Activated naive CD4-positive, alpha-beta T cell treated with anti-CD3 and anti-CD28 coated beads, Interleukin-2, amount 50 U/mL, for 72 hours (primary cell): ENCODE data around the gene LINGO1. TPM values are rescaled to one million over a fixed set of nuclear protein-coding genes. Genes with fewer than 3 reads are reported as not detected.

Experiments used
- ATAC-seq, 2 donors: fragments of 150-1000 bp; cut with Tn5 transposase; 2 replicates each; pipeline ENCODE4 v1.10.0; 2021; ENCODE audit warnings: mild to moderate bottlenecking in 2 of 2, moderate library complexity in 2 of 2
- DNase-seq, 2 donors: peaks; one replicate each; pipeline ENCODE4 v3.0.0; 2021 to 2022; ENCODE audit warnings: low spot score in 2 of 2
- H3K27ac Mint-ChIP-seq, 2 donors: one replicate each; pipeline ENCODE4 v1.8.0; 2022; ENCODE audit warnings: mild to moderate bottlenecking in 2 of 2, mixed read lengths in 2 of 2
- H3K36me3 Mint-ChIP-seq, 2 donors: one replicate each; pipeline ENCODE4 v1.8.0; 2022; ENCODE audit warnings: mixed read lengths in 2 of 2
- H3K9me3 Mint-ChIP-seq, 2 donors: one replicate each; pipeline ENCODE4 v1.8.0; 2022; ENCODE audit warnings: mixed read lengths in 2 of 2
- total RNA-seq, 2 donors: library from RNA; stranded (reverse); gene quantifications; one replicate each; pipeline ENCODE4 v1.2.3, GENCODE V29; 2022

The LINGO1 gene
- total RNA-seq, 2 donors from 2014 or later = not detected

- Mint-ChIP-seq H3K9me3 (no peaks in the 10 kb centered on the region), H3K36me3 (no peaks in the 10 kb centered on the region), H3K27ac (no peak overlapping the region)
- ATAC-seq (no peak), DNase-seq (no peak)
Measured at GRCh38 chr15:77663256-77663655, 30.5 kb upstream of the LINGO1 start.

GRCh38 chr15:77659350-77660321 is 26.9 kb upstream of the LINGO1 start:
- H3K9me3 Mint-ChIP-seq = no peaks in the 10 kb centered on the region
- peak in 1 of 2 donors; percentile 64 for ATAC-seq
- no peak overlapping the region for H3K27ac Mint-ChIP-seq
- H3K36me3 Mint-ChIP-seq = no peaks in the 10 kb centered on the region
- DNase-seq = peak in 1 of 2 donors; percentile 49

- no peaks in the 10 kb centered on the region for H3K9me3 Mint-ChIP-seq
- ATAC-seq = no peak
Measured at GRCh38 chr15:77658304-77658703, 25.6 kb upstream of the LINGO1 start.

GRCh38 chr15:77657634-77658238 is 25.0 kb upstream of the LINGO1 start:
- no peak overlapping the region for H3K27ac Mint-ChIP-seq
- ATAC-seq = no peak
- no peak for DNase-seq
- no peaks in the 10 kb centered on the region for H3K36me3 Mint-ChIP-seq
- no peaks in the 10 kb centered on the region for H3K9me3 Mint-ChIP-seq

More at GRCh38 chr15:77658304-77658703, 25.6 kb upstream of the LINGO1 start:
- no peaks in the 10 kb centered on the region for H3K36me3 Mint-ChIP-seq
- DNase-seq = no peak
- no peak overlapping the region for H3K27ac Mint-ChIP-seq

- no peak for ATAC-seq
- Mint-ChIP-seq H3K9me3 (no peaks in the 10 kb centered on the region), H3K27ac (no peak overlapping the region), H3K36me3 (no peaks in the 10 kb centered on the region)
- DNase-seq = no peak
Measured at GRCh38 chr15:77656294-77656693, 23.6 kb upstream of the LINGO1 start.

- Mint-ChIP-seq H3K27ac (no peak overlapping the region), H3K9me3 (no peaks in the 10 kb centered on the region), H3K36me3 (no peaks in the 10 kb centered on the region)
- DNase-seq (no peak), ATAC-seq (no peak)
Measured at GRCh38 chr15:77654975-77655374, 22.3 kb upstream of the LINGO1 start.

- DNase-seq (no peak), ATAC-seq (no peak)
- Mint-ChIP-seq H3K36me3 (no peaks in the 10 kb centered on the region), H3K27ac (no peak overlapping the region), H3K9me3 (no peaks in the 10 kb centered on the region)
Measured at GRCh38 chr15:77653832-77654480, 21.2 kb upstream of the LINGO1 start.

- DNase-seq (no peak), ATAC-seq (peak in 1 of 2 donors; percentile 37)
- no peaks in the 10 kb centered on the region for H3K9me3 Mint-ChIP-seq
- H3K27ac Mint-ChIP-seq = no peak overlapping the region
- H3K36me3 Mint-ChIP-seq = no peaks in the 10 kb centered on the region
Measured at GRCh38 chr15:77650265-77650664, 17.6 kb upstream of the LINGO1 start.

GRCh38 chr15:77649610-77650009 is 16.9 kb upstream of the LINGO1 start:
- no peaks in the 10 kb centered on the region for H3K9me3 Mint-ChIP-seq
- no peak for DNase-seq
- H3K36me3 Mint-ChIP-seq = no peaks in the 10 kb centered on the region
- H3K27ac Mint-ChIP-seq = no peak overlapping the region
- ATAC-seq = no peak

- H3K36me3 Mint-ChIP-seq = no peaks in the 10 kb centered on the region
- no peak for DNase-seq
- H3K9me3 Mint-ChIP-seq = no peaks in the 10 kb centered on the region
- no peak overlapping the region for H3K27ac Mint-ChIP-seq
- ATAC-seq = no peak
Measured at GRCh38 chr15:77649017-77649416, 16.3 kb upstream of the LINGO1 start.

- Mint-ChIP-seq H3K9me3 (no peaks in the 10 kb centered on the region), H3K27ac (no peak overlapping the region), H3K36me3 (no peaks in the 10 kb centered on the region)
- ATAC-seq = no peak
- no peak for DNase-seq
Measured at GRCh38 chr15:77647961-77648360, 15.2 kb upstream of the LINGO1 start.

GRCh38 chr15:77646104-77646694 is 13.5 kb upstream of the LINGO1 start:
- ATAC-seq (peak; percentile 65 to 81), DNase-seq (no peak)
- Mint-ChIP-seq H3K9me3 (no peaks in the 10 kb centered on the region), H3K36me3 (no peaks in the 10 kb centered on the region), H3K27ac (no peak overlapping the region)

- no peak for ATAC-seq
- Mint-ChIP-seq H3K9me3 (no peaks in the 10 kb centered on the region), H3K27ac (peak overlapping the region in 1 of 2 donors; percentile 65), H3K36me3 (no peaks in the 10 kb centered on the region)
- DNase-seq = no peak
Measured at GRCh38 chr15:77645602-77646001, 12.9 kb upstream of the LINGO1 start.

- peak overlapping the region in 1 of 2 donors; percentile 7 for H3K27ac Mint-ChIP-seq
- DNase-seq (no peak), ATAC-seq (no peak)
- H3K36me3 Mint-ChIP-seq = no peaks in the 10 kb centered on the region
- no peaks in the 10 kb centered on the region for H3K9me3 Mint-ChIP-seq
Measured at GRCh38 chr15:77644543-77645247, 12.0 kb upstream of the LINGO1 start.

- H3K36me3 Mint-ChIP-seq = no peaks in the 10 kb centered on the region
- ATAC-seq = no peak
- H3K9me3 Mint-ChIP-seq = no peaks in the 10 kb centered on the region
- H3K27ac Mint-ChIP-seq = peak overlapping the region in 1 of 2 donors; percentile 7
- no peak for DNase-seq
Measured at GRCh38 chr15:77643764-77644163, 11.1 kb upstream of the LINGO1 start.

GRCh38 chr15:77642793-77643430 is 10.2 kb upstream of the LINGO1 start:
- ATAC-seq (no peak), DNase-seq (no peak)
- H3K36me3 Mint-ChIP-seq = no peaks in the 10 kb centered on the region
- no peaks in the 10 kb centered on the region for H3K9me3 Mint-ChIP-seq
- H3K27ac Mint-ChIP-seq = no peak overlapping the region
